ENCODE results near the gene SMG6.

The SMG6 gene

GRCh38 chr17:2157675-2158395, 145.8 kb downstream of the SMG6 start:
- TF ChIP-seq EZH2 (IDR thresholded peaks at IDR 0.05; ENCODE audit: borderline replicate concordance, low read length): no peak
- TF ChIP-seq, protein P1, sequence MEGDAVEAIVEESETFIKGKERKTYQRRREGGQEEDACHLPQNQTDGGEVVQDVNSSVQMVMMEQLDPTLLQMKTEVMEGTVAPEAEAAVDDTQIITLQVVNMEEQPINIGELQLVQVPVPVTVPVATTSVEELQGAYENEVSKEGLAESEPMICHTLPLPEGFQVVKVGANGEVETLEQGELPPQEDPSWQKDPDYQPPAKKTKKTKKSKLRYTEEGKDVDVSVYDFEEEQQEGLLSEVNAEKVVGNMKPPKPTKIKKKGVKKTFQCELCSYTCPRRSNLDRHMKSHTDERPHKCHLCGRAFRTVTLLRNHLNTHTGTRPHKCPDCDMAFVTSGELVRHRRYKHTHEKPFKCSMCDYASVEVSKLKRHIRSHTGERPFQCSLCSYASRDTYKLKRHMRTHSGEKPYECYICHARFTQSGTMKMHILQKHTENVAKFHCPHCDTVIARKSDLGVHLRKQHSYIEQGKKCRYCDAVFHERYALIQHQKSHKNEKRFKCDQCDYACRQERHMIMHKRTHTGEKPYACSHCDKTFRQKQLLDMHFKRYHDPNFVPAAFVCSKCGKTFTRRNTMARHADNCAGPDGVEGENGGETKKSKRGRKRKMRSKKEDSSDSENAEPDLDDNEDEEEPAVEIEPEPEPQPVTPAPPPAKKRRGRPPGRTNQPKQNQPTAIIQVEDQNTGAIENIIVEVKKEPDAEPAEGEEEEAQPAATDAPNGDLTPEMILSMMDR (IDR thresholded peaks at IDR 0.05; ENCODE audit: low read length): no peak
- Histone ChIP-seq H3K9me3 (ENCODE audit: low read length) (no peaks in the 10 kb centered on the region), H3K9me2 (ENCODE audit: low read depth, low read length) (no peaks in the 10 kb centered on the region), H3K27ac (ENCODE audit: low read depth, low read length, poor library complexity, severe bottlenecking) (peak overlapping the region; percentile 47), H2AFZ (ENCODE audit: low read length) (no peak overlapping the region), H3K4me1 (ENCODE audit: insufficient read depth, low read length, severe bottlenecking) (peaks cover 11% of the 10 kb centered on the region), H3K79me2 (ENCODE audit: insufficient read depth, low read length) (no peaks in the 10 kb centered on the region), H3K36me3 (ENCODE audit: insufficient read depth, low read length) (no peaks in the 10 kb centered on the region), H3K4me2 (ENCODE audit: low read length) (no peak overlapping the region), H4K20me1 (ENCODE audit: insufficient read depth, low read length) (no peaks in the 10 kb centered on the region), H3K4me3 (ENCODE audit: low read depth, low read length, poor library complexity, severe bottlenecking) (no peak overlapping the region), H3K9ac (ENCODE audit: low read length) (no peak overlapping the region), H3K27me3 (ENCODE audit: insufficient read depth, low read length) (no peaks in the 10 kb centered on the region), H3F3A (ENCODE audit: insufficient read depth, low read length) (no peaks in the 10 kb centered on the region)

GRCh38 chr17:2157081-2157480, 146.5 kb downstream of the SMG6 start:
- no peaks in the 10 kb centered on the region for H3F3A ChIP-seq (ENCODE audit: insufficient read depth, low read length)
- TF ChIP-seq EZH2 (IDR thresholded peaks at IDR 0.05; ENCODE audit: borderline replicate concordance, low read length): no peak
- TF ChIP-seq, protein P1 (IDR thresholded peaks at IDR 0.05; ENCODE audit: low read length): no peak
- no peaks in the 10 kb centered on the region for H3K9me2 ChIP-seq (ENCODE audit: low read depth, low read length)
- H3K36me3 ChIP-seq (ENCODE audit: insufficient read depth, low read length): no peaks in the 10 kb centered on the region
- no peak overlapping the region for H3K4me2 ChIP-seq (ENCODE audit: low read length)
- H3K4me1 ChIP-seq (ENCODE audit: insufficient read depth, low read length, severe bottlenecking): peaks cover 11% of the 10 kb centered on the region
- H3K79me2 ChIP-seq (ENCODE audit: insufficient read depth, low read length): no peaks in the 10 kb centered on the region
- H3K27me3 ChIP-seq (ENCODE audit: insufficient read depth, low read length): no peaks in the 10 kb centered on the region
- H3K27ac ChIP-seq (ENCODE audit: low read depth, low read length, poor library complexity, severe bottlenecking): peak overlapping the region; percentile 47
- no peaks in the 10 kb centered on the region for H3K9me3 ChIP-seq (ENCODE audit: low read length)
- no peak overlapping the region for H2AFZ ChIP-seq (ENCODE audit: low read length)
- H4K20me1 ChIP-seq (ENCODE audit: insufficient read depth, low read length): no peaks in the 10 kb centered on the region
- no peak overlapping the region for H3K4me3 ChIP-seq (ENCODE audit: low read depth, low read length, poor library complexity, severe bottlenecking)
- no peak overlapping the region for H3K9ac ChIP-seq (ENCODE audit: low read length)

DNA sequence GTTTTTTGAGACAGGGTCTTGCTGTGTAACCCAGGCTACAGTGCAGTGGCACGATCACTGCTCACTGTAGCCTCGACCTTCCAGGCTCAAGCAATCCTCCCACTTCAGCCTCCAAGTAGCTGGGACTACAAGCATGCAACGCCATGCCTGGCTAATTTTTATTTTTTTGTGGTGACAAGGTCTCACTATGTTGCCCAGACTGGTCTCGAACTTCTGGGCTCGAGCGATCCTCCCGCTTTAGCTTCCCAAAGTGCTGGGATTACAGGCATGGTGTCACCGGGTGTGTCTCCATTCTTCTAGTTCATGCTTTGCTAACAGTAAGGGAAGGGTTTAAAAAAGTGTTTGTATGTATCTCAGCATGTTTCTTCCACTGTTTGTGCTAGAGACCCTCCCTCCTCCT, 146.9 kb downstream of the SMG6 start:
- H4K20me1 ChIP-seq (ENCODE audit: insufficient read depth, low read length): no peaks in the 10 kb centered on the region
- no peak overlapping the region for H3K9ac ChIP-seq (ENCODE audit: low read length)
- H3F3A ChIP-seq (ENCODE audit: insufficient read depth, low read length): no peaks in the 10 kb centered on the region
- no peak overlapping the region for H3K4me2 ChIP-seq (ENCODE audit: low read length)
- H3K9me2 ChIP-seq (ENCODE audit: low read depth, low read length): no peaks in the 10 kb centered on the region
- H3K27ac ChIP-seq (ENCODE audit: low read depth, low read length, poor library complexity, severe bottlenecking): peak overlapping the region; percentile 47
- no peak overlapping the region for H3K4me3 ChIP-seq (ENCODE audit: low read depth, low read length, poor library complexity, severe bottlenecking)
- H2AFZ ChIP-seq (ENCODE audit: low read length): no peak overlapping the region
- H3K36me3 ChIP-seq (ENCODE audit: insufficient read depth, low read length): no peaks in the 10 kb centered on the region
- H3K27me3 ChIP-seq (ENCODE audit: insufficient read depth, low read length): no peaks in the 10 kb centered on the region
- no peaks in the 10 kb centered on the region for H3K9me3 ChIP-seq (ENCODE audit: low read length)
- peaks cover 11% of the 10 kb centered on the region for H3K4me1 ChIP-seq (ENCODE audit: insufficient read depth, low read length, severe bottlenecking)
- TF ChIP-seq EZH2 (IDR thresholded peaks at IDR 0.05; ENCODE audit: borderline replicate concordance, low read length): no peak
- TF ChIP-seq, protein P1 (IDR thresholded peaks at IDR 0.05; ENCODE audit: low read length): no peak
- H3K79me2 ChIP-seq (ENCODE audit: insufficient read depth, low read length): no peaks in the 10 kb centered on the region

Measured in OCI-LY1 (cell line).